SH-SY5Y (cell line): Measurements from ENCODE around the gene SLC25A45.

Source experiments
- GATA2 ChIP-seq: IDR thresholded peaks from 2 replicates; pipeline ENCODE4 v1.6.1; 2011; ENCODE audit warnings: mild to moderate bottlenecking, low read depth, low read length
- GATA3 ChIP-seq: IDR thresholded peaks from 2 replicates; pipeline ENCODE4 v1.6.1; 2011; ENCODE audit warnings: low read depth, mild to moderate bottlenecking, low read length, moderate library complexity

GRCh38 chr11:65338676-65339075, 43.8 kb downstream of the SLC25A45 start:
- TF ChIP-seq GATA2: no peak
- no peak for TF ChIP-seq GATA3
